HepG2 (cell line): ENCODE data around the gene PRR14. TPM values are rescaled to one million over a fixed set of nuclear protein-coding genes. Genes with fewer than 3 reads are reported as not detected.

Source experiments
- BRCA1 ChIP-seq: sonication (generic); formaldehyde crosslinking; IDR thresholded peaks from 2 replicates; pipeline ENCODE4 v1.4.0; 2020; ENCODE audit warnings: missing genetic modification reagents
- CEBPG ChIP-seq: IDR thresholded peaks from 2 replicates; pipeline ENCODE4 v1.6.1; 2016
- KDM3A ChIP-seq: IDR thresholded peaks from 2 replicates; pipeline ENCODE4 v1.6.1; 2018; ENCODE audit warnings: low read depth, missing compliant biosample characterization
- NFE2L1 ChIP-seq: sonication (generic); formaldehyde crosslinking; IDR thresholded peaks from 2 replicates; pipeline ENCODE4 v1.4.0; 2020; ENCODE audit warnings: missing genetic modification reagents, mild to moderate bottlenecking, borderline replicate concordance
- SP5 ChIP-seq: IDR thresholded peaks from 2 replicates; pipeline ENCODE4 v1.6.1; 2016; ENCODE audit warnings: low read depth, borderline replicate concordance
- TAF1 ChIP-seq: sonication (generic); formaldehyde crosslinking; IDR thresholded peaks from 2 replicates; pipeline ENCODE4 v1.4.0; 2020; ENCODE audit warnings: missing genetic modification reagents
- TCF12 ChIP-seq, 2 experiments: fragments of 450-650 bp in 1 of 2; sonication (generic) in 1 of 2; formaldehyde crosslinking in 1 of 2; IDR thresholded peaks; 2 replicates each; pipeline versions ENCODE4 v1.6.1 to v1.8.0; 2017 to 2022; ENCODE audit warnings: antibody characterized with exemption in 1 of 2, mild to moderate bottlenecking in 1 of 2, missing genetic modification reagents in 1 of 2, moderate library complexity in 1 of 2
- ZNF24 ChIP-seq: fragments of 450-650 bp; IDR thresholded peaks from 2 replicates; pipeline ENCODE4 v1.6.1; 2017; ENCODE audit warnings: antibody characterized with exemption, mild to moderate bottlenecking
- ZNF256 ChIP-seq: sonication (generic); formaldehyde crosslinking; conservative IDR thresholded peaks from 2 replicates; pipeline ENCODE4 v1.4.0; 2020; ENCODE audit warnings: missing genetic modification reagents
- ZNF350 ChIP-seq: sonication (generic); formaldehyde crosslinking; IDR thresholded peaks from 2 replicates; pipeline ENCODE4 v1.4.0; 2020; ENCODE audit warnings: mild to moderate bottlenecking, low read depth, missing genetic modification reagents, borderline replicate concordance
- ZNF383 ChIP-seq: sonication (generic); formaldehyde crosslinking; IDR thresholded peaks from 2 replicates; pipeline ENCODE4 v1.4.0; 2020; ENCODE audit warnings: missing genetic modification reagents, mild to moderate bottlenecking, borderline replicate concordance
- ZNF577 ChIP-seq: sonication (generic); formaldehyde crosslinking; IDR thresholded peaks from 2 replicates; pipeline ENCODE4 v1.4.0; 2020; ENCODE audit warnings: mild to moderate bottlenecking, low read depth, missing genetic modification reagents, borderline replicate concordance
- ZNF75D ChIP-seq: sonication (generic); formaldehyde crosslinking; IDR thresholded peaks from 2 replicates; pipeline ENCODE4 v1.8.1; 2023; ENCODE audit warnings: missing genetic modification reagents, mild to moderate bottlenecking, borderline replicate concordance
- ZNF788 ChIP-seq: sonication (generic); formaldehyde crosslinking; IDR thresholded peaks from 2 replicates; pipeline ENCODE4 v1.5.0; 2020; ENCODE audit warnings: mild to moderate bottlenecking, missing genetic modification reagents, borderline replicate concordance
- ZNF816 ChIP-seq: sonication (generic); formaldehyde crosslinking; IDR thresholded peaks from 2 replicates; pipeline ENCODE4 v1.8.0; 2022; ENCODE audit warnings: missing genetic modification reagents, mild to moderate bottlenecking, borderline replicate concordance
- polyA plus RNA-seq, 8 experiments: library from polyadenylated mRNA; depleted of rRNA in 3 of 8; stranded (reverse) in 7 of 8; unstranded in 1 of 8; fragments of >200 nt; fragmentation: Illumina TruSeq in 4 of 8; extraction: Trizol in 4 of 8; gene quantifications; 2 replicates each; pipeline versions ENCODE4 v1.2.1 to v1.2.3, GENCODE V29; 2011 to 2016; ENCODE audit warnings: low read depth in 4 of 8, missing spikeins in 1 of 8, mixed read lengths in 1 of 8; ENCODE audit not compliant: insufficient read depth in 1 of 8
- total RNA-seq, 5 experiments: library from RNA; depleted of rRNA; stranded (reverse); fragments of >200 nt; fragmentation: Illumina TruSeq; extraction: Trizol; gene quantifications; 2 replicates each; pipeline ENCODE4 v1.2.3, GENCODE V29; 2016; ENCODE audit warnings: low read depth in 1 of 5
- TF ChIP-seq, protein P1 (sequence below), 2 experiments: sonication (generic) in 1 of 2; formaldehyde crosslinking in 1 of 2; IDR thresholded peaks; 2 replicates each; pipeline versions ENCODE4 v1.6.1 to v1.9.0; 2014 to 2022; ENCODE audit warnings: antibody characterized with exemption in 1 of 2, borderline replicate concordance in 1 of 2, inconsistent platforms in 1 of 2, low read depth in 1 of 2, missing genetic modification reagents in 1 of 2
- TF ChIP-seq, protein P2 (sequence below): sonication (generic); formaldehyde crosslinking; IDR thresholded peaks from 2 replicates; pipeline ENCODE4 v1.4.0; 2020; ENCODE audit warnings: missing genetic modification reagents

PRR14 gene
- total and polyA plus RNA-seq, 2 of the 13 experiments (the other 11 are each of a cell fraction or from before 2014, with no cell fraction given): 8.4 to 11.0 TPM

DNA sequence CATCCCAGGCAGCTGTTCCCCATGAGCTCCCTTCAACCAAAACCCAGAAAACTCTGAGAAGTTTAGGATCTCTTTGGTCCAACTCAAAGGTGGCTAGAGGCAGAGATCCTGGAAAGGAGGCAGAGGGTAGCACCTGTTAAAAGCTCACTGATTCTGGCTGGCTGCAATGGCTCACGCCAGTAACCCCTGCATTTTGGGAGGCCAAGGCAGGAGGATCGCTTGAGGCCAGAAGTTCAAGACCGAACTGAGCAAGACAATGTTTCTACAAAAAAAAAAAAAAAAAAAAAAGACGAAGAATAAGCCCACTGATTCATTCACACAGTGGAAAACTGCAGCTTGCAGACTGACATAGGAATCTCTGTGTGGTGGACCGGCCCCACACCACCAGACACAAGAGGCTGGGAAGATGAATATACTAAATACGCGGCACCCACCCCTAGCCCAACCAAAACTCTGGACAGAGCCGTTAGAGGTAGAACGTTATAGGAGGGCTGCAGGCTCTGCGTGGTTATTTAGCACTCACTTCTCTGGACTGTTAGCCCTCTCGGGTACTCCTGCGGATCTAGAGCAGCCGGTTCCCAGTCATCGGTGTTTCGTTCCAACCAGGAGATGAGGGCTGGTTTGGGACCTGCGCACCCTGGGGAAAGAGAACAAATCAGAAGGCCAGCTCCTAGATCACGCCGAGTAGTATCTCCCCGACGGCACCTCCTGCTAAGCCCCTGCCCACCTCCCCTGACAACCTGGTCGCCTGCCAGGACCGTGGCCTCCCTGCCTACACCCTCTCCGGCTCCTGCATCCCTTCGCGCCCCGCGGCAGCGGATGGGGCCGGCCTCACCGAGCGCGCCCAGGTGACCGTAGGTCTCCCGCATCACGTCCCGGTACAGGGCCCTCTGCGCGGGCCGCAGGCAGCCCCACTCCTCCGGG, 41.5 kb upstream of the PRR14 start (continued):
- TF ChIP-seq NFE2L1: no peak
- TF ChIP-seq CEBPG (CRISPR knock-in tag): no peak
- TF ChIP-seq TAF1: no peak
- TF ChIP-seq ZNF256: peak; percentile 13; the same call in 1 of the 2 replicates
- TF ChIP-seq ZNF577: no peak
- TF ChIP-seq, protein P1, sequence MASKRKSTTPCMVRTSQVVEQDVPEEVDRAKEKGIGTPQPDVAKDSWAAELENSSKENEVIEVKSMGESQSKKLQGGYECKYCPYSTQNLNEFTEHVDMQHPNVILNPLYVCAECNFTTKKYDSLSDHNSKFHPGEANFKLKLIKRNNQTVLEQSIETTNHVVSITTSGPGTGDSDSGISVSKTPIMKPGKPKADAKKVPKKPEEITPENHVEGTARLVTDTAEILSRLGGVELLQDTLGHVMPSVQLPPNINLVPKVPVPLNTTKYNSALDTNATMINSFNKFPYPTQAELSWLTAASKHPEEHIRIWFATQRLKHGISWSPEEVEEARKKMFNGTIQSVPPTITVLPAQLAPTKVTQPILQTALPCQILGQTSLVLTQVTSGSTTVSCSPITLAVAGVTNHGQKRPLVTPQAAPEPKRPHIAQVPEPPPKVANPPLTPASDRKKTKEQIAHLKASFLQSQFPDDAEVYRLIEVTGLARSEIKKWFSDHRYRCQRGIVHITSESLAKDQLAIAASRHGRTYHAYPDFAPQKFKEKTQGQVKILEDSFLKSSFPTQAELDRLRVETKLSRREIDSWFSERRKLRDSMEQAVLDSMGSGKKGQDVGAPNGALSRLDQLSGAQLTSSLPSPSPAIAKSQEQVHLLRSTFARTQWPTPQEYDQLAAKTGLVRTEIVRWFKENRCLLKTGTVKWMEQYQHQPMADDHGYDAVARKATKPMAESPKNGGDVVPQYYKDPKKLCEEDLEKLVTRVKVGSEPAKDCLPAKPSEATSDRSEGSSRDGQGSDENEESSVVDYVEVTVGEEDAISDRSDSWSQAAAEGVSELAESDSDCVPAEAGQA (IDR thresholded peaks at IDR 0.05; ENCODE audit: low read depth): 0 out of 2 replicates have a peak, but pooled peaks have one; percentile 56
- TF ChIP-seq, protein P1 (CRISPR knock-in tag; IDR thresholded peaks at IDR 0.05; ENCODE audit: borderline replicate concordance): no peak
- TF ChIP-seq ZNF24: no peak
- TF ChIP-seq ZNF788 (CRISPR knock-in tag): no peak; the same call in 1 of the 2 replicates
- TF ChIP-seq SP5: no peak
- TF ChIP-seq TCF12 (IDR thresholded peaks at IDR 0.05): no peak
- TF ChIP-seq TCF12 (CRISPR knock-in tag; IDR thresholded peaks at IDR 0.05): no peak
- TF ChIP-seq ZNF350: no peak
- TF ChIP-seq, protein P2, sequence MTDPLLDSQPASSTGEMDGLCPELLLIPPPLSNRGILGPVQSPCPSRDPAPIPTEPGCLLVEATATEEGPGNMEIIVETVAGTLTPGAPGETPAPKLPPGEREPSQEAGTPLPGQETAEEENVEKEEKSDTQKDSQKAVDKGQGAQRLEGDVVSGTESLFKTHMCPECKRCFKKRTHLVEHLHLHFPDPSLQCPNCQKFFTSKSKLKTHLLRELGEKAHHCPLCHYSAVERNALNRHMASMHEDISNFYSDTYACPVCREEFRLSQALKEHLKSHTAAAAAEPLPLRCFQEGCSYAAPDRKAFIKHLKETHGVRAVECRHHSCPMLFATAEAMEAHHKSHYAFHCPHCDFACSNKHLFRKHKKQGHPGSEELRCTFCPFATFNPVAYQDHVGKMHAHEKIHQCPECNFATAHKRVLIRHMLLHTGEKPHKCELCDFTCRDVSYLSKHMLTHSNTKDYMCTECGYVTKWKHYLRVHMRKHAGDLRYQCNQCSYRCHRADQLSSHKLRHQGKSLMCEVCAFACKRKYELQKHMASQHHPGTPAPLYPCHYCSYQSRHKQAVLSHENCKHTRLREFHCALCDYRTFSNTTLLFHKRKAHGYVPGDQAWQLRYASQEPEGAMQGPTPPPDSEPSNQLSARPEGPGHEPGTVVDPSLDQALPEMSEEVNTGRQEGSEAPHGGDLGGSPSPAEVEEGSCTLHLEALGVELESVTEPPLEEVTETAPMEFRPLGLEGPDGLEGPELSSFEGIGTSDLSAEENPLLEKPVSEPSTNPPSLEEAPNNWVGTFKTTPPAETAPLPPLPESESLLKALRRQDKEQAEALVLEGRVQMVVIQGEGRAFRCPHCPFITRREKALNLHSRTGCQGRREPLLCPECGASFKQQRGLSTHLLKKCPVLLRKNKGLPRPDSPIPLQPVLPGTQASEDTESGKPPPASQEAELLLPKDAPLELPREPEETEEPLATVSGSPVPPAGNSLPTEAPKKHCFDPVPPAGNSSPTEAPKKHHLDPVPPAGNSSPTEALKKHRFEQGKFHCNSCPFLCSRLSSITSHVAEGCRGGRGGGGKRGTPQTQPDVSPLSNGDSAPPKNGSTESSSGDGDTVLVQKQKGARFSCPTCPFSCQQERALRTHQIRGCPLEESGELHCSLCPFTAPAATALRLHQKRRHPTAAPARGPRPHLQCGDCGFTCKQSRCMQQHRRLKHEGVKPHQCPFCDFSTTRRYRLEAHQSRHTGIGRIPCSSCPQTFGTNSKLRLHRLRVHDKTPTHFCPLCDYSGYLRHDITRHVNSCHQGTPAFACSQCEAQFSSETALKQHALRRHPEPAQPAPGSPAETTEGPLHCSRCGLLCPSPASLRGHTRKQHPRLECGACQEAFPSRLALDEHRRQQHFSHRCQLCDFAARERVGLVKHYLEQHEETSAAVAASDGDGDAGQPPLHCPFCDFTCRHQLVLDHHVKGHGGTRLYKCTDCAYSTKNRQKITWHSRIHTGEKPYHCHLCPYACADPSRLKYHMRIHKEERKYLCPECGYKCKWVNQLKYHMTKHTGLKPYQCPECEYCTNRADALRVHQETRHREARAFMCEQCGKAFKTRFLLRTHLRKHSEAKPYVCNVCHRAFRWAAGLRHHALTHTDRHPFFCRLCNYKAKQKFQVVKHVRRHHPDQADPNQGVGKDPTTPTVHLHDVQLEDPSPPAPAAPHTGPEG: no peak
- TF ChIP-seq ZNF75D: no peak
- TF ChIP-seq KDM3A (CRISPR knock-in tag): no peak
- no peak for TF ChIP-seq BRCA1 (CRISPR knock-in tag)
- TF ChIP-seq ZNF816 (CRISPR knock-in tag): no peak
- TF ChIP-seq ZNF383 (CRISPR knock-in tag): no peak; the same call in 1 of the 2 replicates
